OCI-LY1 (cell line): ENCODE results near the gene CRACR2B.
A peak's percentile ranks its signal among the peaks of the same experiment; 100 is the strongest.

Experiments used
- H2AFZ ChIP-seq: fragments of 200-600 bp; sonication (generic), shearing (Covaris generic); 2 replicates; pipeline ENCODE4 v1.6.0; 2014; ENCODE audit warnings: antibody characterized with exemption, mild to moderate bottlenecking, low read length
- H3F3A ChIP-seq: fragments of 200-600 bp; sonication (generic), shearing (Covaris generic); 2 replicates; pipeline ENCODE4 v1.6.0; 2014; ENCODE audit warnings: mild to moderate bottlenecking, antibody characterized with exemption, low read length, moderate library complexity; ENCODE audit not compliant: insufficient read depth
- H3K27ac ChIP-seq: fragments of 200-600 bp; sonication (generic); 2 replicates; pipeline ENCODE4 v1.5.1; 2014; ENCODE audit warnings: low read length, mixed run types, mild to moderate bottlenecking, low read depth; ENCODE audit not compliant: poor library complexity, severe bottlenecking
- H3K27me3 ChIP-seq: fragments of 200-600 bp; sonication (generic); 2 replicates; pipeline ENCODE4 v1.6.0; 2014; ENCODE audit warnings: antibody characterized with exemption, mild to moderate bottlenecking, low read length, moderate library complexity; ENCODE audit not compliant: insufficient read depth
- H3K36me3 ChIP-seq: fragments of 200-600 bp; sonication (generic); 2 replicates; pipeline ENCODE4 v1.6.1; 2014; ENCODE audit warnings: mild to moderate bottlenecking, antibody characterized with exemption, low read length, moderate library complexity, mixed read lengths; ENCODE audit not compliant: insufficient read depth
- H3K4me1 ChIP-seq: fragments of 200-600 bp; sonication (generic); 2 replicates; pipeline ENCODE4 v1.5.1; 2014; ENCODE audit warnings: mild to moderate bottlenecking, low read length, moderate library complexity; ENCODE audit not compliant: insufficient read depth, severe bottlenecking
- H3K4me2 ChIP-seq: fragments of 200-600 bp; sonication (generic), shearing (Covaris generic); 2 replicates; pipeline ENCODE4 v1.6.1; 2014; ENCODE audit warnings: low read length
- H3K4me3 ChIP-seq: fragments of 200-600 bp; sonication (generic); 2 replicates; pipeline ENCODE4 v1.5.1; 2014; ENCODE audit warnings: low read length, low read depth, mild to moderate bottlenecking, mixed read lengths; ENCODE audit not compliant: poor library complexity, severe bottlenecking
- H3K79me2 ChIP-seq: fragments of 200-600 bp; shearing (Covaris generic); 2 replicates; pipeline ENCODE4 v1.6.1; 2016; ENCODE audit warnings: mixed run types, low read length, mixed read lengths; ENCODE audit not compliant: insufficient read depth
- H3K9ac ChIP-seq: fragments of 200-600 bp; sonication (generic), shearing (Covaris generic); 2 replicates; pipeline ENCODE4 v1.6.1; 2014; ENCODE audit warnings: mild to moderate bottlenecking, low read length, mixed read lengths
- H3K9me2 ChIP-seq: fragments of 200-600 bp; sonication (generic), shearing (Covaris generic); 2 replicates; pipeline ENCODE4 v1.6.1; 2014; ENCODE audit warnings: low read depth, mild to moderate bottlenecking, low read length, mixed read lengths
- H3K9me3 ChIP-seq: fragments of 200-600 bp; shearing (Covaris generic); 2 replicates; pipeline ENCODE4 v1.6.1; 2014; ENCODE audit warnings: low read length, mixed read lengths
- H4K20me1 ChIP-seq: fragments of 200-600 bp; sonication (generic), shearing (Covaris generic); 2 replicates; pipeline ENCODE4 v1.6.0; 2016; ENCODE audit warnings: mild to moderate bottlenecking, low read length; ENCODE audit not compliant: insufficient read depth
- EZH2 ChIP-seq: fragments of 200-600 bp; sonication (generic), shearing (Covaris generic); IDR thresholded peaks from 2 replicates; pipeline ENCODE4 v1.8.0; 2017; ENCODE audit warnings: borderline replicate concordance, mixed run types, mild to moderate bottlenecking, antibody characterized with exemption, low read length, moderate library complexity, mixed read lengths
- TF ChIP-seq, protein P1 (sequence below): fragments of 200-600 bp; sonication (generic), shearing (Covaris generic); IDR thresholded peaks from 2 replicates; pipeline ENCODE4 v1.5.1; 2017; ENCODE audit warnings: mild to moderate bottlenecking, antibody characterized with exemption, low read length, moderate library complexity, mixed read lengths

CRACR2B gene

DNA sequence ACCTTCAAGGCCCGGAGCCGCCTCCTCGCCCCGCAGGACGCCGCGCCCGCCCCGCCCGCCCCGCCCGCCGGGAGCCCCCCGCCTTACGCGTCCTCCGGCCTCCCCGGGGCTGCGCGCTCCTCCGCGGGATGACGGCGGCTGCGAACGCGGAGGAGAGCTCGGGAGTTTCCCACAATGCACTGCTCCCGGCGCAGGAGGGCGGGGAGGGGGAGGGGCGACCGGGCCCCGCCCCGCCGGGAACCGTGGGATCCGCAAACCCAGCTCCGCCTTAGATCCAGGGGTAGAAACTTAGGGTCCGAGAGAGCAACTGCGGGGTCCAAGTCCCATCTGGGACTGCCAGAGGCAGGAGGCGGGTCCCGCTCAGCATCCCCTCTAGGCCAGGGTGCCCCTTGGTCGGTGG is 37.8 kb upstream of the CRACR2B start, which contains the start of gene CEND1:
Gene CEND1 (minus strand): TSS at position 148 of the 400 bp plus-strand sequence. CDS start 1,514 bp downstream, outside the sequence.
- H3K79me2 ChIP-seq = no peaks in the 10 kb centered on the region
- H3K36me3 ChIP-seq = peaks cover 11% of the 10 kb centered on the region
- H3K4me3 ChIP-seq = peak within 1 kb of the TSS; percentile 51
- H3K27ac ChIP-seq = no peak within 1 kb of the TSS
- H3K27me3 ChIP-seq = no peaks in the 10 kb centered on the region; the same call in 1 of the 2 replicates
- H3K9me3 ChIP-seq = no peaks in the 10 kb centered on the region
- H3K9me2 ChIP-seq = no peaks in the 10 kb centered on the region
- peak within 1 kb of the TSS; percentile 32; the same call in 1 of the 2 replicates for H3K9ac ChIP-seq
- H3K4me2 ChIP-seq = peak within 1 kb of the TSS; percentile 50
- H4K20me1 ChIP-seq = no peaks in the 10 kb centered on the region
- H3F3A ChIP-seq = no peaks in the 10 kb centered on the region
- peaks cover 28% of the 10 kb centered on the region for H3K4me1 ChIP-seq
- H2AFZ ChIP-seq = no peak within 1 kb of the TSS
- TF ChIP-seq, protein P1, sequence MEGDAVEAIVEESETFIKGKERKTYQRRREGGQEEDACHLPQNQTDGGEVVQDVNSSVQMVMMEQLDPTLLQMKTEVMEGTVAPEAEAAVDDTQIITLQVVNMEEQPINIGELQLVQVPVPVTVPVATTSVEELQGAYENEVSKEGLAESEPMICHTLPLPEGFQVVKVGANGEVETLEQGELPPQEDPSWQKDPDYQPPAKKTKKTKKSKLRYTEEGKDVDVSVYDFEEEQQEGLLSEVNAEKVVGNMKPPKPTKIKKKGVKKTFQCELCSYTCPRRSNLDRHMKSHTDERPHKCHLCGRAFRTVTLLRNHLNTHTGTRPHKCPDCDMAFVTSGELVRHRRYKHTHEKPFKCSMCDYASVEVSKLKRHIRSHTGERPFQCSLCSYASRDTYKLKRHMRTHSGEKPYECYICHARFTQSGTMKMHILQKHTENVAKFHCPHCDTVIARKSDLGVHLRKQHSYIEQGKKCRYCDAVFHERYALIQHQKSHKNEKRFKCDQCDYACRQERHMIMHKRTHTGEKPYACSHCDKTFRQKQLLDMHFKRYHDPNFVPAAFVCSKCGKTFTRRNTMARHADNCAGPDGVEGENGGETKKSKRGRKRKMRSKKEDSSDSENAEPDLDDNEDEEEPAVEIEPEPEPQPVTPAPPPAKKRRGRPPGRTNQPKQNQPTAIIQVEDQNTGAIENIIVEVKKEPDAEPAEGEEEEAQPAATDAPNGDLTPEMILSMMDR = no peak
- TF ChIP-seq EZH2 = no peak

DNA sequence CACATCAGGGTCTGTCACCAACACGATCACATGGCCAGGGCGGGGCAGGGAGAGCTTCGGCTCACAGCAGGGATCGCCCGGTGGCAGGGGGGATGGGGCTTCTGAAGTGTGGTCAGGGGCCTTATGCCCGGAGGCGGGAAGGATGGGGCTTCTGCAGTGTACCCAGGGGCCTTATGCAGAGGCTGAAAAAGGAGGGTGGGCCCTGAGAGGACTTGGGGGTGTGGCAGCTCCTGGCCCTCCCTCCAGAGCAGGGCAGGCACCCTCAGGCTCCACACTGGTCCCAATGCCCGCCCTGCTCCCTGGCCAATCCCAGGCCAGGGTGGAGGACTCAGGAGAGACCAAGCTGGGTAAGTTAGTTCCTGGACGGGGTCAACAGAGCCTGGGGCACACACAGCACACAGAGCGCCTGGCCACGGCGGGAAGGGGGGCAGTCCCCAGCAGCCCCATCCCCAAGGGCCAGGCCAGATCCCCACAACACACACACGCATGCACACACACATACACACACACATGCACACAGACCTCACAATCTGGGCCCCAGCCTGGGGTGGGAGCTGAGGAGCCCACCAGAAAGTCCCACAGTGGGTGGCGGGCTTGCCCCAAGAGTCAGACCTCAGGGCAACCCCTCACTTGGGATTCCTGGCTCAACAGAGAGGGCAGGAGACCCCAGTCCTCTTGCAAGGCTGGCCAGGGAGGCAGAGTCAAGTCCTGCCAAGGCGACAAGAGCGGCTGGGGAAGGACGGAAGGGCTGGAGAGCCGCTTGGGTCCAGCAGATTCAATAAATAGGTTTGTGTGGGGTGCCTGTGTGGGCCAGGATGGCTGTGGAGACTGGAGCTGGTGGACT is 36.8 kb upstream of the CRACR2B start:
- TF ChIP-seq EZH2 = no peak
- TF ChIP-seq, protein P1 = no peak
- H4K20me1 ChIP-seq = no peaks in the 10 kb centered on the region
- H3F3A ChIP-seq = no peaks in the 10 kb centered on the region
- H3K4me3 ChIP-seq = no peak overlapping the region
- no peaks in the 10 kb centered on the region; the same call in 1 of the 2 replicates for H3K27me3 ChIP-seq
- H3K9me2 ChIP-seq = no peaks in the 10 kb centered on the region
- peaks cover 38% of the 10 kb centered on the region for H3K4me1 ChIP-seq
- no peak overlapping the region for H3K9ac ChIP-seq
- no peak overlapping the region for H3K4me2 ChIP-seq
- H3K79me2 ChIP-seq = no peaks in the 10 kb centered on the region
- H3K27ac ChIP-seq = no peak overlapping the region
- H3K9me3 ChIP-seq = no peaks in the 10 kb centered on the region
- peaks cover 9% of the 10 kb centered on the region for H3K36me3 ChIP-seq
- no peak overlapping the region for H2AFZ ChIP-seq

- H3K9me2 ChIP-seq = no peaks in the 10 kb centered on the region
- no peaks in the 10 kb centered on the region; the same call in 1 of the 2 replicates for H3K27me3 ChIP-seq
- no peak overlapping the region for H2AFZ ChIP-seq
- H3K27ac ChIP-seq = no peak overlapping the region
- H3K9me3 ChIP-seq = no peaks in the 10 kb centered on the region
- H3K4me1 ChIP-seq = peaks cover 46% of the 10 kb centered on the region
- no peaks in the 10 kb centered on the region for H3F3A ChIP-seq
- H3K79me2 ChIP-seq = no peaks in the 10 kb centered on the region
- TF ChIP-seq, protein P1 = no peak
- TF ChIP-seq EZH2 = no peak
- no peak overlapping the region for H3K4me2 ChIP-seq
- H3K4me3 ChIP-seq = no peak overlapping the region
- H3K9ac ChIP-seq = no peak overlapping the region
- no peaks in the 10 kb centered on the region for H4K20me1 ChIP-seq
- H3K36me3 ChIP-seq = peaks cover 9% of the 10 kb centered on the region; the same call in 1 of the 2 replicates
Observed at GRCh38 chr11:791658-792534, 35.8 kb upstream of the CRACR2B start.
